Activated T-cell treated with anti-CD3 and anti-CD28 coated beads, Interleukin-2, amount 50 U/mL, for 24 hours (primary cell): ENCODE results near the gene SPINK4.
A peak's percentile ranks its signal among the peaks of the same experiment; 100 is the strongest.

ENCODE experiments used
- DNase-seq: peaks from one replicate; pipeline ENCODE4 v3.0.0-alpha.2; 2020
- H3K27ac Mint-ChIP-seq: 2 replicates; pipeline ENCODE4 v1.8.0; 2020; ENCODE audit warnings: mild to moderate bottlenecking, mixed read lengths
- H3K27me3 Mint-ChIP-seq: 2 replicates; pipeline ENCODE4 v1.8.0; 2020; ENCODE audit warnings: mixed read lengths
- H3K36me3 Mint-ChIP-seq: 2 replicates; pipeline ENCODE4 v1.8.0; 2020; ENCODE audit warnings: low read depth, mixed read lengths
- H3K4me1 Mint-ChIP-seq: 2 replicates; pipeline ENCODE4 v1.8.0; 2020; ENCODE audit warnings: low read depth, mixed read lengths
- H3K4me3 Mint-ChIP-seq: 2 replicates; pipeline ENCODE4 v1.8.0; 2020; ENCODE audit warnings: mild to moderate bottlenecking, moderate library complexity, mixed read lengths
- H3K9me3 Mint-ChIP-seq: 2 replicates; pipeline ENCODE4 v1.8.0; 2020; ENCODE audit warnings: mixed read lengths

The SPINK4 gene

GRCh38 chr9:33263131-33264002 lies 23.4 kb downstream of the SPINK4 start:
- Mint-ChIP-seq H3K4me3 (peak overlapping the region; percentile 91), H3K9me3 (no peaks in the 10 kb centered on the region), H3K27ac (peak overlapping the region; percentile 93), H3K27me3 (no peaks in the 10 kb centered on the region), H3K4me1 (peaks cover 68% of the 10 kb centered on the region), H3K36me3 (peaks cover 88% of the 10 kb centered on the region)
- DNase-seq, result no peak

DNA sequence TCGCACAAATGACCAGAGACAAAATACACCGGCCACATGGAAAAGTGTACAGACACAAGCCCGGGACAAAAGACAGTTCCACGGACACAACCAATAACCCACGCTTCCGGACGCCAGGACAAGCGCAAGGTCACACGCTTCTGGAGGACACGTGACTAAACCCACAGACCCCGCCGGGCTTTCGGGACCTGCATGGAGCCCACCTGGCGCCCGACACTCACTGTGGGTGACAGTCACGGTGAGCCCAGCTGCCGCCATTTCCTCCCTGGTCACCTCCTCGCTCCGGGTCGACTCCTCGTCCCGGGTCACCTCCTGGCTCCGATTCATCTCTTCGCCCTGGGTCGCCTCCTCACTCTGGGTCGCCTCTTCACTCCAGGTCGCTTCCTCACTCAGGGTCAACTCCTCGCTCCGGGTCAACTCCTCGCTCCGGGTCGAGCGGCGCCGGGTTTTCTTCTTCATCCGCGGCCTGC lies 24.1 kb downstream of the SPINK4 start:
- no peaks in the 10 kb centered on the region for H3K9me3 Mint-ChIP-seq
- no peak for DNase-seq
- H3K27me3 Mint-ChIP-seq, result no peaks in the 10 kb centered on the region
- peaks cover 87% of the 10 kb centered on the region for H3K36me3 Mint-ChIP-seq
- peak overlapping the region; percentile 91 for H3K4me3 Mint-ChIP-seq
- peak overlapping the region; percentile 93 for H3K27ac Mint-ChIP-seq
- H3K4me1 Mint-ChIP-seq, result peaks cover 67% of the 10 kb centered on the region

GRCh38 chr9:33264473-33265177 lies 24.7 kb downstream of the SPINK4 start, which contains the start of the genes BAG1 and CHMP5:
TSS of gene BAG1 (minus strand) at chr9:33264708.
TSS of gene CHMP5 (plus strand) at chr9:33265049. CDS start at chr9:33265079, 30 bp downstream.
- DNase-seq, result peak; percentile 100
- Mint-ChIP-seq H3K36me3 (peaks cover 84% of the 10 kb centered on the region), H3K27ac (peak within 1 kb of the TSS; percentile 97), H3K4me3 (peak within 1 kb of the TSS; percentile 91), H3K9me3 (no peaks in the 10 kb centered on the region), H3K27me3 (no peaks in the 10 kb centered on the region), H3K4me1 (peaks cover 65% of the 10 kb centered on the region)

GRCh38 chr9:33265211-33265865 lies 25.4 kb downstream of the SPINK4 start:
- H3K9me3 Mint-ChIP-seq, result no peaks in the 10 kb centered on the region
- DNase-seq, result no peak

GRCh38 chr9:33267151-33267767 lies 27.3 kb downstream of the SPINK4 start:
- H3K27ac Mint-ChIP-seq, result peak overlapping the region; percentile 97
- H3K4me1 Mint-ChIP-seq, result peaks cover 46% of the 10 kb centered on the region
- no peak for DNase-seq
- no peaks in the 10 kb centered on the region for H3K9me3 Mint-ChIP-seq
- H3K27me3 Mint-ChIP-seq, result no peaks in the 10 kb centered on the region
- peaks cover 85% of the 10 kb centered on the region for H3K36me3 Mint-ChIP-seq
- peak overlapping the region; percentile 0 for H3K4me3 Mint-ChIP-seq

More at GRCh38 chr9:33265211-33265865, 25.4 kb downstream of the SPINK4 start:
- Mint-ChIP-seq H3K27me3 (no peaks in the 10 kb centered on the region), H3K36me3 (peaks cover 84% of the 10 kb centered on the region), H3K4me1 (peaks cover 57% of the 10 kb centered on the region), H3K4me3 (peak overlapping the region; percentile 91), H3K27ac (peak overlapping the region; percentile 97)

GRCh38 chr9:33270146-33270545 lies 30.2 kb downstream of the SPINK4 start:
- H3K9me3 Mint-ChIP-seq, result no peaks in the 10 kb centered on the region
- no peak overlapping the region for H3K27ac Mint-ChIP-seq
- H3K4me1 Mint-ChIP-seq, result peaks cover 42% of the 10 kb centered on the region
- H3K27me3 Mint-ChIP-seq, result no peaks in the 10 kb centered on the region
- no peak overlapping the region for H3K4me3 Mint-ChIP-seq
- H3K36me3 Mint-ChIP-seq, result peaks cover 85% of the 10 kb centered on the region
- no peak for DNase-seq

GRCh38 chr9:33272061-33272460 lies 32.1 kb downstream of the SPINK4 start:
- DNase-seq, result no peak
- Mint-ChIP-seq H3K4me3 (no peak overlapping the region), H3K36me3 (peaks cover 86% of the 10 kb centered on the region), H3K27ac (peak overlapping the region; percentile 47), H3K27me3 (no peaks in the 10 kb centered on the region), H3K4me1 (peaks cover 24% of the 10 kb centered on the region), H3K9me3 (no peaks in the 10 kb centered on the region)

GRCh38 chr9:33273266-33273971 lies 33.5 kb downstream of the SPINK4 start:
- Mint-ChIP-seq H3K9me3 (no peaks in the 10 kb centered on the region), H3K4me1 (peaks cover 18% of the 10 kb centered on the region), H3K36me3 (peaks cover 87% of the 10 kb centered on the region), H3K4me3 (no peak overlapping the region), H3K27me3 (no peaks in the 10 kb centered on the region), H3K27ac (peak overlapping the region; percentile 65)
- no peak for DNase-seq

DNA sequence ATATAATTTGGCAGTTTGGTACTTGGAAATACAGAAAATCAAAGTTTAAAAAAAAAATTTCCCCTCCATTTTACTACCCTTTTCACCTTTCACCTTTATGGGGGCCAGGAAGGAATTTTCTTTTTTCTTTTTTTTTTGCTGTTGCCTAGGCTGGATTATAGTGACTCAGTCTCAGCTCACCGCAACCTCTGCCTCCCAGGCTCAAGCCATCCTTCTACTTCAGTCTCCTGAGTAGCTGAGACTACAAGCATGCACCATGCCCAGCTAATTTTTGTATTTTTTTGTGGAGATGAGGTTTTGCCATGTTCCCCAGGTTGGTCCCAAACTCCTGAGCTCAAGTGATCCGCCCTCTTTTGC lies 34.0 kb downstream of the SPINK4 start:
- Mint-ChIP-seq H3K27me3 (no peaks in the 10 kb centered on the region), H3K9me3 (no peaks in the 10 kb centered on the region), H3K27ac (peak overlapping the region; percentile 65), H3K4me3 (no peak overlapping the region), H3K4me1 (peaks cover 17% of the 10 kb centered on the region), H3K36me3 (peaks cover 88% of the 10 kb centered on the region)
- no peak for DNase-seq

DNA sequence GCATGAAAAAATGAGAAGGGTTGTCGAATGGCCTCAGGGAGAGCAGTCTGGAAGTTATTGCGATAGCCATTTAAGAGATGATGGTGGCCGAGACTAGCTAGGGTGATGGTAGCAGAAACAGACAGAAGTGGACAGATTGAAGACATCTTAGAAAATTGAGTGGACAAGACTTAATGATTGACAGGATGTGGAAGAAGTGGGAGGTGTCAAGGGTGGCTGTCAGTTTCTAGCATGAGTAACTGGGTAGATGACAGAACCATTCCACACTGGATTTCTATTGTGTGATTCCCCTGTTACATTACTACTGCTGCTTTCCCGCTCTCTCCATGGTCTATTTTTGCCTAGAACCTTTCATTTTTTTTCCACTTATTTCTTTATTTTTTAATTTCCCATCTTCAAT lies 37.5 kb downstream of the SPINK4 start:
- H3K9me3 Mint-ChIP-seq, result no peaks in the 10 kb centered on the region
- peaks cover 18% of the 10 kb centered on the region for H3K4me1 Mint-ChIP-seq
- DNase-seq, result no peak
- peak overlapping the region; percentile 40 for H3K27ac Mint-ChIP-seq
- H3K36me3 Mint-ChIP-seq, result peaks cover 86% of the 10 kb centered on the region
- H3K27me3 Mint-ChIP-seq, result no peaks in the 10 kb centered on the region
- H3K4me3 Mint-ChIP-seq, result no peak overlapping the region

DNA sequence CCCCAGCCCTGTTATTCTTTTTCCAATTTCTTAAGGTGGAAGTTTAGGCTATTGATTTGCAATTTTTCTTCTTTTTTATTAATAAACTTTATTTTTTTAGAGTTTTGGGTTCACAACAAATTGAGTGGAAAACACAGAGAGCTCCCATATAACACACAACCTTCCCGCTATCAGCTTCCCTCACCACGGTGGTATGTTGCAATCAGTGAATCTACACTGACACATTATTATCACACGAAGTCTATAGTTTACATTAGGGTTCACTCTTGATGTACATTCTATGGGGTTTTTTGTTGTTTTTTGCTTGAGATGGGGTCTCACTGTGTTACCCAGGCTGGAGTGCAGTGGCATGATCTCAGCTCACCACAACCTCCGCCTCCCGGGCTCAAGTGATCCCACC lies 45.5 kb downstream of the SPINK4 start:
- H3K9me3 Mint-ChIP-seq, result no peaks in the 10 kb centered on the region
- H3K36me3 Mint-ChIP-seq, result peaks cover 38% of the 10 kb centered on the region
- DNase-seq, result no peak
- no peak overlapping the region for H3K4me3 Mint-ChIP-seq
- no peak overlapping the region for H3K27ac Mint-ChIP-seq
- H3K27me3 Mint-ChIP-seq, result no peaks in the 10 kb centered on the region
- H3K4me1 Mint-ChIP-seq, result peaks cover 21% of the 10 kb centered on the region

DNA sequence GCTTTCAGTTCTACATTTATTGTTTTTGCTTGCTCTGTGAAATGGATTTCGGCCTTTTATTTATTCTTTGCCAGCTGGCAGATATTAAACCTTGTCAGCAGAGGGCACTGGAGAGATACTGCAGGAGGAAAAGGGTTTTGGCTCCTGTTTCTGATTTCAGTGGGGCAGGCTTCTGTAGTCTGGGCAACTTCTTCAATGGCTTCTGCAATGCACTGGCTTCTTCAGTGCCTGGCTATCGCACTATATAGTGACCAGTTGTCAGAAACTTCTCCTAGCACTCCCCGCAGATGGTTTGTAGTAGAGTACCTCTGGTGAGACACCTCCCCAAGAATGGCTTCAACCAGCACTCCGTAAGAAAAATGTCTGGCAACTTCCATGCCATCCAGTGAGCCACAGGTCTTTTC lies 47.1 kb downstream of the SPINK4 start:
- no peak overlapping the region for H3K4me3 Mint-ChIP-seq
- peak overlapping the region; percentile 76 for H3K27ac Mint-ChIP-seq
- peak; percentile 46 for DNase-seq
- H3K9me3 Mint-ChIP-seq, result no peaks in the 10 kb centered on the region
- H3K36me3 Mint-ChIP-seq, result peaks cover 41% of the 10 kb centered on the region
- no peaks in the 10 kb centered on the region for H3K27me3 Mint-ChIP-seq
- peaks cover 32% of the 10 kb centered on the region for H3K4me1 Mint-ChIP-seq

- Mint-ChIP-seq H3K27me3 (no peaks in the 10 kb centered on the region), H3K9me3 (no peaks in the 10 kb centered on the region), H3K27ac (peak overlapping the region; percentile 100), H3K36me3 (peaks cover 42% of the 10 kb centered on the region), H3K4me3 (no peak overlapping the region), H3K4me1 (peaks cover 44% of the 10 kb centered on the region)
- no peak for DNase-seq
Observed at GRCh38 chr9:33288235-33288634, 48.3 kb downstream of the SPINK4 start.
